Smooth muscle cell (in vitro differentiated cells): ENCODE measurements around the gene HLX. TPM values are rescaled to one million over a fixed set of nuclear protein-coding genes. Genes with fewer than 3 reads are reported as not detected.
A peak's percentile ranks its signal among the peaks of the same experiment; 100 is the strongest.

ENCODE experiments used
- DNase-seq: peaks from one replicate; lab custom pipeline; 2025; ENCODE audit not compliant: unreplicated experiment; lab: John Stamatoyannopoulos, UW
- H2AFZ ChIP-seq: fragments of 200-600 bp; sonication (generic); 2 replicates; pipeline ENCODE4 v1.6.0; 2016; ENCODE audit warnings: antibody characterized with exemption, low read depth, mild to moderate bottlenecking
- H3F3A ChIP-seq: fragments of 200-600 bp; sonication (generic); 2 replicates; pipeline ENCODE4 v1.6.0; 2017; ENCODE audit warnings: antibody characterized with exemption, low read depth
- H3K27ac ChIP-seq: fragments of 200-600 bp; sonication (generic); 2 replicates; pipeline ENCODE4 v1.5.1; 2016; ENCODE audit warnings: low read depth, mild to moderate bottlenecking
- H3K27me3 ChIP-seq: fragments of 200-600 bp; sonication (generic); 2 replicates; pipeline ENCODE4 v1.6.1; 2016; ENCODE audit warnings: low read depth, mild to moderate bottlenecking
- H3K36me3 ChIP-seq: fragments of 200-600 bp; sonication (generic); 2 replicates; pipeline ENCODE4 v1.5.1; 2016; ENCODE audit warnings: low read depth
- H3K4me1 ChIP-seq: fragments of 200-600 bp; sonication (generic); 2 replicates; pipeline ENCODE4 v1.5.1; 2016; ENCODE audit warnings: low read depth
- H3K4me2 ChIP-seq: fragments of 200-600 bp; sonication (generic); 2 replicates; pipeline ENCODE4 v1.6.0; 2016; ENCODE audit warnings: mild to moderate bottlenecking
- H3K4me3 ChIP-seq: fragments of 200-600 bp; sonication (generic); 2 replicates; pipeline ENCODE4 v1.5.1; 2016; ENCODE audit warnings: mild to moderate bottlenecking
- H3K79me2 ChIP-seq: fragments of 200-600 bp; sonication (generic); 2 replicates; pipeline ENCODE4 v1.6.0; 2016; ENCODE audit warnings: low read depth, mild to moderate bottlenecking
- H3K9ac ChIP-seq: fragments of 200-600 bp; sonication (generic); 2 replicates; pipeline ENCODE4 v1.6.0; 2016; ENCODE audit warnings: low read depth
- H3K9me3 ChIP-seq: fragments of 200-600 bp; sonication (generic); replicated peaks from 2 replicates; pipeline ENCODE4 v1.5.1; 2016; ENCODE audit warnings: low read depth
- H4K20me1 ChIP-seq: fragments of 200-600 bp; sonication (generic); 2 replicates; pipeline ENCODE4 v1.6.0; 2016; ENCODE audit warnings: low read depth
- WGBS: methylation state at CpG from one replicate; pipeline ENCODE4 v1.1.7; 2016; ENCODE audit warnings: low lambda C conversion rate; 5-methylcytosine and 5-hydroxymethylcytosine counted together
- polyA plus RNA-seq: library from polyadenylated mRNA; unstranded; fragments of >200 nt; fragmentation: Nextera tagmentation; extraction: Ambion mirVana; gene quantifications from 2 replicates; pipeline ENCODE4 v1.2.1, GENCODE V29; 2016
- total RNA-seq: library from RNA; depleted of rRNA; stranded (reverse); fragments of >200 nt; gene quantifications from 2 replicates; pipeline ENCODE4 v1.2.3, GENCODE V29; 2014
- TF ChIP-seq, protein P1 (sequence below): fragments of 200-600 bp; sonication (generic); IDR thresholded peaks from 2 replicates; pipeline ENCODE4 v1.5.1; 2017; ENCODE audit warnings: borderline replicate concordance, mild to moderate bottlenecking, antibody characterized with exemption; ENCODE audit not compliant: insufficient read depth, poor library complexity, severe bottlenecking

Gene HLX
- total and polyA plus RNA-seq, 2 experiments from 2014 or later: 2.5 to 3.2 TPM

GRCh38 chr1:220852408-220852807 lies 26.8 kb upstream of the HLX start:
- no peak for DNase-seq
- no peak overlapping the region for H3K9ac ChIP-seq
- H3K27me3 ChIP-seq: no peaks in the 10 kb centered on the region
- WGBS: 95% methylated on average over 2 of the region's 2 CpGs
- H3K4me1 ChIP-seq: no peaks in the 10 kb centered on the region
- H3K4me3 ChIP-seq: no peak overlapping the region
- no peaks in the 10 kb centered on the region for H4K20me1 ChIP-seq
- no peak overlapping the region for H2AFZ ChIP-seq
- no peaks in the 10 kb centered on the region for H3K9me3 ChIP-seq
- TF ChIP-seq, protein P1, sequence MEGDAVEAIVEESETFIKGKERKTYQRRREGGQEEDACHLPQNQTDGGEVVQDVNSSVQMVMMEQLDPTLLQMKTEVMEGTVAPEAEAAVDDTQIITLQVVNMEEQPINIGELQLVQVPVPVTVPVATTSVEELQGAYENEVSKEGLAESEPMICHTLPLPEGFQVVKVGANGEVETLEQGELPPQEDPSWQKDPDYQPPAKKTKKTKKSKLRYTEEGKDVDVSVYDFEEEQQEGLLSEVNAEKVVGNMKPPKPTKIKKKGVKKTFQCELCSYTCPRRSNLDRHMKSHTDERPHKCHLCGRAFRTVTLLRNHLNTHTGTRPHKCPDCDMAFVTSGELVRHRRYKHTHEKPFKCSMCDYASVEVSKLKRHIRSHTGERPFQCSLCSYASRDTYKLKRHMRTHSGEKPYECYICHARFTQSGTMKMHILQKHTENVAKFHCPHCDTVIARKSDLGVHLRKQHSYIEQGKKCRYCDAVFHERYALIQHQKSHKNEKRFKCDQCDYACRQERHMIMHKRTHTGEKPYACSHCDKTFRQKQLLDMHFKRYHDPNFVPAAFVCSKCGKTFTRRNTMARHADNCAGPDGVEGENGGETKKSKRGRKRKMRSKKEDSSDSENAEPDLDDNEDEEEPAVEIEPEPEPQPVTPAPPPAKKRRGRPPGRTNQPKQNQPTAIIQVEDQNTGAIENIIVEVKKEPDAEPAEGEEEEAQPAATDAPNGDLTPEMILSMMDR: no peak
- H3F3A ChIP-seq: no peaks in the 10 kb centered on the region
- H3K4me2 ChIP-seq: no peak overlapping the region
- H3K79me2 ChIP-seq: no peaks in the 10 kb centered on the region
- no peak overlapping the region for H3K27ac ChIP-seq
- H3K36me3 ChIP-seq: no peaks in the 10 kb centered on the region

GRCh38 chr1:220872296-220872695 lies 6.9 kb upstream of the HLX start:
- H3K36me3 ChIP-seq: no peaks in the 10 kb centered on the region
- TF ChIP-seq, protein P1: no peak
- H3K4me1 ChIP-seq: peaks cover 5% of the 10 kb centered on the region
- H3K27ac ChIP-seq: no peak overlapping the region
- no peak overlapping the region for H2AFZ ChIP-seq
- H3K79me2 ChIP-seq: no peaks in the 10 kb centered on the region
- H3K4me3 ChIP-seq: no peak overlapping the region
- H4K20me1 ChIP-seq: no peaks in the 10 kb centered on the region
- no peaks in the 10 kb centered on the region for H3F3A ChIP-seq
- H3K9ac ChIP-seq: no peak overlapping the region
- H3K4me2 ChIP-seq: no peak overlapping the region
- no peaks in the 10 kb centered on the region for H3K9me3 ChIP-seq
- peaks cover 47% of the 10 kb centered on the region for H3K27me3 ChIP-seq
- no peak for DNase-seq

- DNase-seq: no peak
- H3K27ac ChIP-seq: no peak overlapping the region
- H3K36me3 ChIP-seq: no peaks in the 10 kb centered on the region
- H3K4me3 ChIP-seq: no peak overlapping the region
- 84% methylated on average over 2 of the region's 2 CpGs for WGBS
- H2AFZ ChIP-seq: no peak overlapping the region
- peaks cover 5% of the 10 kb centered on the region for H3K4me1 ChIP-seq
- TF ChIP-seq, protein P1: no peak
- H3K27me3 ChIP-seq: peaks cover 55% of the 10 kb centered on the region
- H3K9me3 ChIP-seq: no peaks in the 10 kb centered on the region
- no peaks in the 10 kb centered on the region for H3K79me2 ChIP-seq
- no peaks in the 10 kb centered on the region for H4K20me1 ChIP-seq
- H3F3A ChIP-seq: no peaks in the 10 kb centered on the region
- H3K4me2 ChIP-seq: no peak overlapping the region
- H3K9ac ChIP-seq: no peak overlapping the region
Observed at GRCh38 chr1:220873087-220873486, 6.2 kb upstream of the HLX start.

- DNase-seq: no peak
- H3K4me1 ChIP-seq: peaks cover 12% of the 10 kb centered on the region
- no peak overlapping the region for H3K9ac ChIP-seq
- no peaks in the 10 kb centered on the region for H3F3A ChIP-seq
- peaks cover 65% of the 10 kb centered on the region for H3K27me3 ChIP-seq
- 40% methylated on average over 8 of the region's 8 CpGs for WGBS
- no peaks in the 10 kb centered on the region for H3K36me3 ChIP-seq
- no peak overlapping the region for H2AFZ ChIP-seq
- TF ChIP-seq, protein P1: peak; percentile 79
- H3K4me3 ChIP-seq: no peak overlapping the region
- H3K4me2 ChIP-seq: peak overlapping the region; percentile 10
- no peaks in the 10 kb centered on the region for H3K79me2 ChIP-seq
- no peaks in the 10 kb centered on the region for H4K20me1 ChIP-seq
- H3K9me3 ChIP-seq: no peaks in the 10 kb centered on the region
- H3K27ac ChIP-seq: no peak overlapping the region
Observed at GRCh38 chr1:220873868-220874655, 5.2 kb upstream of the HLX start.
